Panc1 (cell line): Measurements from ENCODE around the gene HMOX1.

Experiments
- SIN3A ChIP-seq: IDR thresholded peaks from 2 replicates; pipeline ENCODE4 v1.6.1; 2012; ENCODE audit warnings: low read depth, mild to moderate bottlenecking, low read length, moderate library complexity, borderline replicate concordance; ENCODE audit not compliant: insufficient read depth
- TF ChIP-seq, protein P1 (sequence below): fragments of 450-650 bp; IDR thresholded peaks from 2 replicates; pipeline ENCODE4 v1.5.1; 2017; ENCODE audit warnings: mild to moderate bottlenecking

DNA sequence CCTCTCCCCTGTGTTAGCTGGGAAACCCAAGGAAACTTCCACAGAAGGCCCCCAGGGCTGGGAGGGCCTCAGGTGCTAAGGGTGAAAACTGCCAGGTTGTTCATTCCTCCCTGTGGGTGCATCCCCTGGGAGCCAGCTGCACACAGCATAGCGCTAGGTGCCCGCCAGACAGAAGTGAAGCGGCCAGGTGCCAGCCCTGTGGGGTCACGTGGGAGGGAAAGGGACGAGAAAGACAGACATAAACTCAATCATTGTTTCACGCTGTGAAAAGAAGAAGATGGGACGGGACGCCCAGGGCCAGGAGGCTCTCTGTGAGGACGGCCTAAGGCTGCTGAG lies 31.6 kb upstream of the HMOX1 start:
- TF ChIP-seq, protein P1, sequence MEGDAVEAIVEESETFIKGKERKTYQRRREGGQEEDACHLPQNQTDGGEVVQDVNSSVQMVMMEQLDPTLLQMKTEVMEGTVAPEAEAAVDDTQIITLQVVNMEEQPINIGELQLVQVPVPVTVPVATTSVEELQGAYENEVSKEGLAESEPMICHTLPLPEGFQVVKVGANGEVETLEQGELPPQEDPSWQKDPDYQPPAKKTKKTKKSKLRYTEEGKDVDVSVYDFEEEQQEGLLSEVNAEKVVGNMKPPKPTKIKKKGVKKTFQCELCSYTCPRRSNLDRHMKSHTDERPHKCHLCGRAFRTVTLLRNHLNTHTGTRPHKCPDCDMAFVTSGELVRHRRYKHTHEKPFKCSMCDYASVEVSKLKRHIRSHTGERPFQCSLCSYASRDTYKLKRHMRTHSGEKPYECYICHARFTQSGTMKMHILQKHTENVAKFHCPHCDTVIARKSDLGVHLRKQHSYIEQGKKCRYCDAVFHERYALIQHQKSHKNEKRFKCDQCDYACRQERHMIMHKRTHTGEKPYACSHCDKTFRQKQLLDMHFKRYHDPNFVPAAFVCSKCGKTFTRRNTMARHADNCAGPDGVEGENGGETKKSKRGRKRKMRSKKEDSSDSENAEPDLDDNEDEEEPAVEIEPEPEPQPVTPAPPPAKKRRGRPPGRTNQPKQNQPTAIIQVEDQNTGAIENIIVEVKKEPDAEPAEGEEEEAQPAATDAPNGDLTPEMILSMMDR: no peak
- TF ChIP-seq SIN3A: no peak
